LNCAP (cell line): Measurements from ENCODE around the gene PRAC1.

Experiments used
- CTCF ChIP-seq: fragments of 450-650 bp; IDR thresholded peaks from 2 replicates; pipeline ENCODE4 v1.5.1; 2017; ENCODE audit warnings: mild to moderate bottlenecking

The PRAC1 gene

GRCh38 chr17:48681609-48682008 lies 40.7 kb downstream of the PRAC1 start:
- no peak for TF ChIP-seq CTCF

DNA sequence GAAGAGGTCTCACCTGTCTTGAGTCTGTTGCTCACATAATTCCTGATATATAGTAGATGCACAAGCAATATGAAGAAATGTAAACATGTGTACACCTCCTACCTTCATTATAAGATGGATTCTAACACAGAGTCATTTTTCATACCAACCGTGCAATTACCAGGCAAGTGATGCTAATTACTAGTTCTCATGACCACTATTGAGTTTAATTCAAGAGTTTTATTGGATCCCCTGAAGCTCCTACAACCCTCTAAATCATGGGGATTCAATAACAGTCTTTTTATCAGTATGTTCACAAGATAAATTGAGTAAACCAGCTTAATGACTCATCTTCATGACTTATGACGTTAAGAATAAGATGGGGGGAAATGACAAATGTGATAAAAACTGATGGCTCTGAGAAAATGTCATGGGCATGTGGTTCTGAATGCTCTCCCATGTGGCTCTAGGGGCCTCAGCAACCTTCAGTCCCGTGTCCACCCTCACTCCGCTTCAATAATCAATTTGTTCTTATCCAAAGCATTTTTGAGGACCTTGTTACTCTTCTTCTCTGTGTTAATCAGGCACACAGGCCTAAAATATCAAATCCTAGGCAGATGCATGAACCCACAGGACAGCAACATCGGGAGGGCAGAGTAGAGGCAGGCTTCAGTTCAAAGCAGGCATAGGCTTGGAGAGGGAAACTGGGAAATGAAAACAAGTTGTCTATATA lies 42.8 kb downstream of the PRAC1 start:
- no peak for TF ChIP-seq CTCF

GRCh38 chr17:48678141-48678971 lies 44.0 kb downstream of the PRAC1 start:
- TF ChIP-seq CTCF, result peak; percentile 98

DNA sequence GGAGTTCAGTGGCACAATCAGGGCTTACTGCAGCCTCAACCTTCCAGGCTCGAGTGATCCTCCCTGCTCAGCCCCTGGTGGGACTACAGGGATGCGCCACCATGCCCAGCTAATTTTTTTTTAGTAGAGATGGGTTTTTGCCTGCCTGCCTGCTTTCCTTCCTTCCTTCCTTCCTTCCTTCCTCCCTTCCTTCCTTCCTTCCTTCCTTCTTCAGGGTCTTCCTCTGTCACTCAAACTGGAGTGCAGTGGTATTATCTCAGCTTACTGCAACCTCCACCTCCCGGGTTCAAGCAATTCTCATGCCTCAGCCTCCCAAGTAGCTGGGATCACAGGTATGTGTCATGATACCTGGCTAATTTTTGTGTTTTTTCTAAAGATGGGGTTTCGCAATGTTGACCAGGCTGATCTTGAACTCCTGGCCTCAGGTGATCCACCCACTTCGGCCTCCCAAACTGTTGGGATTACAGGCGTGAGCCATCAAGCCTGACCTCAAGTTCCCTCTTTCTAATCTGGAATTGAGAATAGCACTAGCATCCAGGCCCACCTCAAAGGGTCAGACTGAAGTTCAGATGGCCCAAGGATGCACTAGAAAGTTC lies 45.3 kb downstream of the PRAC1 start:
- TF ChIP-seq CTCF, result no peak

- no peak for TF ChIP-seq CTCF
Observed at GRCh38 chr17:48672340-48672739, 50.0 kb downstream of the PRAC1 start.
